ENCODE measurements around the gene UBE2E2. TPM values are rescaled to one million over a fixed set of nuclear protein-coding genes. Genes with fewer than 3 reads are reported as not detected.

UBE2E2 gene
- total RNA-seq, 1 experiment from 2014 or later, result 38.6 TPM

DNA sequence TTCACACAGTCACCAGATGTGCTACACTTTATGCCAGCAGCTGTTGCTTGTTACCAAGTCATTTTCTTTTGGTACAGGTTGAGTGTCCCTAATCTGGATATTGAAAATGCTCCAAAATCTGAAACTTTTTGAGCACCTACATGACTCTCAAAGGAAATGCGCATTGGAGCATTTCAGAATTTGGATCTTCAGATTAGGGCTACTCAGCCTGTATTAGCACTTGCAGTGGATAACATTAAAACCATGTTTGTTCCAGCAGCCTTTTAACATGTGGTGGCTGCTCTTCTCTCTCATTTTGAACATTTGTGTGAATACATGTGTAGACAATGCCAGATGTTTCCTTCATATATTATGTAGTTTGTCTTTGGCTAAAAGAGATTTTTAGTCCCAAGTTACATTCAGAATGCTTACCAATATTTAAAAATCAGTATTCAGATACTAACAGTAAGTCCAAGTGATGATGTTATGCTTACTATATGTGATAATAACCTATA lies 371.7 kb downstream of the UBE2E2 start:
- Histone ChIP-seq H2BK12ac (ENCODE audit: insufficient read length, low read depth, low read length) (no peak overlapping the region), H3K18ac (ENCODE audit: insufficient read length, low read depth, low read length) (no peak overlapping the region), H2AK5ac (ENCODE audit: insufficient read length, low read length) (no peak overlapping the region), H2BK120ac (ENCODE audit: low read depth, low read length, poor library complexity, severe bottlenecking) (no peak overlapping the region), H3K23ac (ENCODE audit: insufficient read length, low read depth, low read length) (no peak overlapping the region), H4K8ac (replicated peaks; ENCODE audit: insufficient read length, low read depth, low read length) (no peak overlapping the region), H3K56ac (ENCODE audit: insufficient read length, low read depth, low read length) (no peak overlapping the region), H3K27ac (ENCODE audit: insufficient read length, low read depth, low read length) (no peak overlapping the region), H3K4ac (ENCODE audit: low read depth, low read length) (no peak overlapping the region), H2BK15ac (ENCODE audit: low read depth, low read length) (no peak overlapping the region), H3K14ac (ENCODE audit: insufficient read depth, low read length) (no peak overlapping the region), H3K9me3 (ENCODE audit: control insufficient read depth, low read depth, low read length) (no peaks in the 10 kb centered on the region), H2BK5ac (ENCODE audit: insufficient read length, low read length) (no peak overlapping the region), H3K4me2 (ENCODE audit: insufficient read depth, insufficient read length, low read length) (no peak overlapping the region), H3T11ph (ENCODE audit: low read length) (no peak overlapping the region), H3K4me1 (ENCODE audit: insufficient read depth, low read length) (no peaks in the 10 kb centered on the region), H3K23me2 (ENCODE audit: insufficient read length, low read depth, low read length, poor library complexity, severe bottlenecking) (no peaks in the 10 kb centered on the region), H3K79me1 (ENCODE audit: insufficient read depth, low read depth, low read length, poor library complexity, severe bottlenecking) (no peaks in the 10 kb centered on the region), H4K91ac (ENCODE audit: insufficient read length, low read depth, low read length) (no peak overlapping the region), H4K5ac (ENCODE audit: insufficient read length, low read depth, low read length) (no peak overlapping the region), H3K79me2 (ENCODE audit: insufficient read depth, low read length) (no peaks in the 10 kb centered on the region), H3K9ac (ENCODE audit: extremely low read depth, insufficient read length, low read length) (no peak overlapping the region), H3K27me3 (ENCODE audit: insufficient read depth, low read length) (no peaks in the 10 kb centered on the region), H2AFZ (ENCODE audit: low read length) (no peak overlapping the region), H2BK20ac (ENCODE audit: low read depth, low read length, poor library complexity, severe bottlenecking) (no peak overlapping the region), H4K20me1 (ENCODE audit: control insufficient read depth, insufficient read depth, insufficient read length) (no peaks in the 10 kb centered on the region)
- TF ChIP-seq, protein P1, sequence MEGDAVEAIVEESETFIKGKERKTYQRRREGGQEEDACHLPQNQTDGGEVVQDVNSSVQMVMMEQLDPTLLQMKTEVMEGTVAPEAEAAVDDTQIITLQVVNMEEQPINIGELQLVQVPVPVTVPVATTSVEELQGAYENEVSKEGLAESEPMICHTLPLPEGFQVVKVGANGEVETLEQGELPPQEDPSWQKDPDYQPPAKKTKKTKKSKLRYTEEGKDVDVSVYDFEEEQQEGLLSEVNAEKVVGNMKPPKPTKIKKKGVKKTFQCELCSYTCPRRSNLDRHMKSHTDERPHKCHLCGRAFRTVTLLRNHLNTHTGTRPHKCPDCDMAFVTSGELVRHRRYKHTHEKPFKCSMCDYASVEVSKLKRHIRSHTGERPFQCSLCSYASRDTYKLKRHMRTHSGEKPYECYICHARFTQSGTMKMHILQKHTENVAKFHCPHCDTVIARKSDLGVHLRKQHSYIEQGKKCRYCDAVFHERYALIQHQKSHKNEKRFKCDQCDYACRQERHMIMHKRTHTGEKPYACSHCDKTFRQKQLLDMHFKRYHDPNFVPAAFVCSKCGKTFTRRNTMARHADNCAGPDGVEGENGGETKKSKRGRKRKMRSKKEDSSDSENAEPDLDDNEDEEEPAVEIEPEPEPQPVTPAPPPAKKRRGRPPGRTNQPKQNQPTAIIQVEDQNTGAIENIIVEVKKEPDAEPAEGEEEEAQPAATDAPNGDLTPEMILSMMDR (conservative IDR thresholded peaks at IDR 0.05), result no peak
- Mint-ChIP-seq H3K27me3 (ENCODE audit: low read depth) (peaks cover 3% of the 10 kb centered on the region), H3K9me3 (peaks cover 2 to 4% of the 10 kb centered on the region in 2 experiments; a peak in 2 of 5 replicates), H3K27ac (no peak overlapping the region), H3K4me1 (peaks cover 9 to 11% of the 10 kb centered on the region in 2 experiments), H3K4me3 (no peak overlapping the region), H3K36me3 (ENCODE audit: insufficient read depth in 1 of 3, low read depth in 3 of 3) (peaks cover 0 to 12% (median 2%) of the 10 kb centered on the region in 3 experiments; a peak in 3 of 7 replicates)
- no peak for DNase-seq
- WGBS (ENCODE audit: extremely low coverage, insufficient read length, low lambda C conversion rate), result no CpG with 5 or more reads among the region's 1 CpG

All from H9 (cell line).